Nephron progenitor cell (in vitro differentiated cells): ENCODE data around the gene CBX2.
"Not testable (repeated sequence)": the region's sequence is repeated elsewhere in the genome, so short reads cannot be mapped to it uniquely, and the experiment has no call there.

Experiments used
- DNase-seq: peaks from one replicate; pipeline ENCODE4 v3.0.0; 2021
- H3K27ac Mint-ChIP-seq: 2 replicates; pipeline ENCODE4 v1.8.0; 2021; ENCODE audit warnings: mild to moderate bottlenecking, moderate library complexity, mixed read lengths
- H3K27me3 Mint-ChIP-seq: 2 replicates; pipeline ENCODE4 v1.8.0; 2021; ENCODE audit warnings: mild to moderate bottlenecking, low read depth, mixed read lengths; ENCODE audit not compliant: poor library complexity
- H3K36me3 Mint-ChIP-seq: 2 replicates; pipeline ENCODE4 v1.8.0; 2021; ENCODE audit warnings: low read depth, mixed read lengths
- H3K4me1 Mint-ChIP-seq: 2 replicates; pipeline ENCODE4 v1.8.0; 2021; ENCODE audit warnings: mixed read lengths
- H3K4me3 Mint-ChIP-seq: 2 replicates; pipeline ENCODE4 v1.8.0; 2021; ENCODE audit warnings: mild to moderate bottlenecking, moderate library complexity, mixed read lengths
- H3K9me3 Mint-ChIP-seq: 2 replicates; pipeline ENCODE4 v1.8.0; 2021; ENCODE audit warnings: mild to moderate bottlenecking, moderate library complexity, mixed read lengths
- CTCF ChIP-seq: fragments of 200-600 bp; sonication (generic); IDR thresholded peaks from 2 replicates; pipeline ENCODE4 v1.5.0; 2021; ENCODE audit warnings: antibody characterized with exemption

The CBX2 gene

GRCh38 chr17:79750650-79751545 is 27.1 kb upstream of the CBX2 start:
- H3K9me3 Mint-ChIP-seq, result no peaks in the 10 kb centered on the region
- peaks cover 32% of the 10 kb centered on the region for H3K4me1 Mint-ChIP-seq
- no peak for DNase-seq
- TF ChIP-seq CTCF, result no peak
- H3K27me3 Mint-ChIP-seq, result peaks cover 64% of the 10 kb centered on the region
- no peaks in the 10 kb centered on the region for H3K36me3 Mint-ChIP-seq
- no peak overlapping the region for H3K4me3 Mint-ChIP-seq
- no peak overlapping the region for H3K27ac Mint-ChIP-seq

GRCh38 chr17:79752175-79752574 is 25.8 kb upstream of the CBX2 start:
- no peaks in the 10 kb centered on the region for H3K9me3 Mint-ChIP-seq
- H3K36me3 Mint-ChIP-seq, result peaks cover 1% of the 10 kb centered on the region
- H3K27ac Mint-ChIP-seq, result no peak overlapping the region
- H3K4me1 Mint-ChIP-seq, result peaks cover 25% of the 10 kb centered on the region
- peaks cover 54% of the 10 kb centered on the region for H3K27me3 Mint-ChIP-seq
- no peak overlapping the region for H3K4me3 Mint-ChIP-seq
- DNase-seq, result no peak
- TF ChIP-seq CTCF, result no peak

- Mint-ChIP-seq H3K27ac (no peak overlapping the region), H3K4me3 (no peak overlapping the region), H3K9me3 (no peaks in the 10 kb centered on the region), H3K27me3 (peaks cover 44% of the 10 kb centered on the region), H3K4me1 (peaks cover 34% of the 10 kb centered on the region), H3K36me3 (peaks cover 12% of the 10 kb centered on the region)
- DNase-seq, result no peak
- TF ChIP-seq CTCF, result no peak
These were observed 23.6 kb upstream of the CBX2 start for GRCh38 chr17:79754370-79754769.

- Mint-ChIP-seq H3K36me3 (peaks cover 12% of the 10 kb centered on the region), H3K4me1 (peaks cover 29% of the 10 kb centered on the region), H3K27me3 (peaks cover 39% of the 10 kb centered on the region)
- H3K27ac Mint-ChIP-seq, H3K9me3 Mint-ChIP-seq, DNase-seq, H3K4me3 Mint-ChIP-seq: not testable (repeated sequence)
These were observed 23.0 kb upstream of the CBX2 start for GRCh38 chr17:79754903-79755302.

- H3K27ac Mint-ChIP-seq, result no peak overlapping the region
- no peak for DNase-seq
These were observed 22.4 kb upstream of the CBX2 start for GRCh38 chr17:79755591-79755990.

More at GRCh38 chr17:79755591-79755990, 22.4 kb upstream of the CBX2 start:
- H3K4me1 Mint-ChIP-seq, result peaks cover 32% of the 10 kb centered on the region
- no peaks in the 10 kb centered on the region for H3K9me3 Mint-ChIP-seq
- TF ChIP-seq CTCF, result no peak
- H3K27me3 Mint-ChIP-seq, result peaks cover 32% of the 10 kb centered on the region
- H3K4me3 Mint-ChIP-seq, result no peak overlapping the region
- H3K36me3 Mint-ChIP-seq, result peaks cover 12% of the 10 kb centered on the region
